ENCODE measurements around the gene SORCS2. TPM values are rescaled to one million over a fixed set of nuclear protein-coding genes. Genes with fewer than 3 reads are reported as not detected.

Gene SORCS2
- total RNA-seq, 1 donor from 2014 or later: 3.1 TPM

GRCh38 chr4:7709431-7709830 lies 517.1 kb downstream of the SORCS2 start:
- Histone ChIP-seq H3K27ac (ENCODE audit: low read depth, low read length) (no peak overlapping the region), H3K27me3 (ENCODE audit: control insufficient read depth in 3 of 3, insufficient read depth in 3 of 3, low read length in 3 of 3) (no peaks in the 10 kb centered on the region), H3K4me1 (ENCODE audit: control insufficient read depth in 3 of 3, insufficient read depth in 3 of 3, low read length in 3 of 3) (peaks cover 2 to 6% (median 4%) of the 10 kb centered on the region in 3 donors), H3K4me3 (ENCODE audit: low read length in 3 of 3) (no peak overlapping the region), H3K9me3 (ENCODE audit: control insufficient read depth in 3 of 3, low read length in 3 of 3) (no peaks in the 10 kb centered on the region), H3K9ac (ENCODE audit: low read depth in 1 of 3, low read length in 3 of 3) (no peak overlapping the region), H3K36me3 (ENCODE audit: control insufficient read depth in 3 of 3, insufficient read depth in 3 of 3, low read length in 3 of 3) (peaks cover 0 to 2% (median 0%) of the 10 kb centered on the region in 3 donors)

- H3K4me1 ChIP-seq (ENCODE audit: control insufficient read depth in 3 of 3, insufficient read depth in 3 of 3, low read length in 3 of 3): peaks cover 2 to 5% (median 4%) of the 10 kb centered on the region in 3 donors
- H3K4me3 ChIP-seq (ENCODE audit: low read length in 3 of 3): no peak overlapping the region
- H3K27me3 ChIP-seq (ENCODE audit: control insufficient read depth in 3 of 3, insufficient read depth in 3 of 3, low read length in 3 of 3): no peaks in the 10 kb centered on the region
- H3K9me3 ChIP-seq (ENCODE audit: control insufficient read depth in 3 of 3, low read length in 3 of 3): no peaks in the 10 kb centered on the region
- no peak overlapping the region for H3K27ac ChIP-seq (ENCODE audit: low read depth, low read length)
- peaks cover 0 to 3% (median 0%) of the 10 kb centered on the region in 3 donors for H3K36me3 ChIP-seq (ENCODE audit: control insufficient read depth in 3 of 3, insufficient read depth in 3 of 3, low read length in 3 of 3)
- no peak overlapping the region for H3K9ac ChIP-seq (ENCODE audit: low read depth in 1 of 3, low read length in 3 of 3)
Measured at GRCh38 chr4:7710126-7710525, 517.8 kb downstream of the SORCS2 start.

- Histone ChIP-seq H3K36me3 (ENCODE audit: control insufficient read depth in 3 of 3, insufficient read depth in 3 of 3, low read length in 3 of 3) (peaks cover 0 to 3% (median 0%) of the 10 kb centered on the region in 3 donors), H3K4me3 (ENCODE audit: low read length in 3 of 3) (no peak overlapping the region), H3K9ac (ENCODE audit: low read depth in 1 of 3, low read length in 3 of 3) (no peak overlapping the region), H3K4me1 (ENCODE audit: control insufficient read depth in 3 of 3, insufficient read depth in 3 of 3, low read length in 3 of 3) (no peaks in the 10 kb centered on the region), H3K27ac (ENCODE audit: low read depth, low read length) (no peak overlapping the region), H3K27me3 (ENCODE audit: control insufficient read depth in 3 of 3, insufficient read depth in 3 of 3, low read length in 3 of 3) (no peaks in the 10 kb centered on the region), H3K9me3 (ENCODE audit: control insufficient read depth in 3 of 3, low read length in 3 of 3) (no peaks in the 10 kb centered on the region)
Measured at GRCh38 chr4:7710576-7711306, 518.4 kb downstream of the SORCS2 start.

GRCh38 chr4:7711307-7711963 lies 519.1 kb downstream of the SORCS2 start:
- Histone ChIP-seq H3K4me1 (ENCODE audit: control insufficient read depth in 3 of 3, insufficient read depth in 3 of 3, low read length in 3 of 3) (no peaks in the 10 kb centered on the region), H3K4me3 (ENCODE audit: low read length in 3 of 3) (no peak overlapping the region), H3K36me3 (ENCODE audit: control insufficient read depth in 3 of 3, insufficient read depth in 3 of 3, low read length in 3 of 3) (peaks cover 0 to 3% (median 0%) of the 10 kb centered on the region in 3 donors), H3K27me3 (ENCODE audit: control insufficient read depth in 3 of 3, insufficient read depth in 3 of 3, low read length in 3 of 3) (no peaks in the 10 kb centered on the region), H3K9ac (ENCODE audit: low read depth in 1 of 3, low read length in 3 of 3) (no peak overlapping the region), H3K27ac (ENCODE audit: low read depth, low read length) (no peak overlapping the region), H3K9me3 (ENCODE audit: control insufficient read depth in 3 of 3, low read length in 3 of 3) (no peaks in the 10 kb centered on the region)

DNA sequence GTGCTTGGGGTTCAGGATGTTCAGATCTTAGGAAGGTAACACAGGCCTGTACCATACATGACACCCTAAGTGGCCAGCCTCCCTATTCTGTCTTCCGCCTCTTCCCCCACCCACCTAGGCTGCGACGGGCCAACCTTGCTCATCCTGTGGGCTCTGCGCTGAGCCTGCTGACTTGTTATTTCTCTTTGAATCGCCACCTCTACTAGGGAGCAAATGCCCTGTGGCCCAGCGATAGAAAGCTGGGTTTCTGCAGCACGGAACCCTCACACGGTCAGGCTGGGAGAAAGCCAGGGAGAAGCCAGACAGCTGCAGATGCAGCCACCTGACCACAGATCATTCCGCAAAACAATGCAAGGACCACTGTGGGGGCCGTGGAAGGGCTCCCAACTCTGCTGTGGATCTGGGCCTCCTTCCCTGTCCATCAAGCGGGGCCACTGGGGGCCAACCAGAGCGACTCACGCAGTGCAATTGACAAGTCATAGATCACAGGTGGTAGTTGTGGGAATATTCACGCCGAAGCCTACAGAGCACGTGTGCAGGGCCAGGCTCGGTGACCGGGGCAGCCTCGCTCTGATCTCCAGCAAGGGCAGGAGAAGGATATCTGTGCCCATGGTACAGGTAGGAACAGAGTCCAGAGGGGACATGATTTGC lies 519.8 kb downstream of the SORCS2 start:
- H3K27ac ChIP-seq (ENCODE audit: low read depth, low read length): no peak overlapping the region
- no peaks in the 10 kb centered on the region for H3K4me1 ChIP-seq (ENCODE audit: control insufficient read depth in 3 of 3, insufficient read depth in 3 of 3, low read length in 3 of 3)
- no peaks in the 10 kb centered on the region for H3K9me3 ChIP-seq (ENCODE audit: control insufficient read depth in 3 of 3, low read length in 3 of 3)
- H3K36me3 ChIP-seq (ENCODE audit: control insufficient read depth in 3 of 3, insufficient read depth in 3 of 3, low read length in 3 of 3): peaks cover 0 to 3% (median 0%) of the 10 kb centered on the region in 3 donors
- H3K4me3 ChIP-seq (ENCODE audit: low read length in 3 of 3): no peak overlapping the region
- H3K9ac ChIP-seq (ENCODE audit: low read depth in 1 of 3, low read length in 3 of 3): no peak overlapping the region
- no peaks in the 10 kb centered on the region for H3K27me3 ChIP-seq (ENCODE audit: control insufficient read depth in 3 of 3, insufficient read depth in 3 of 3, low read length in 3 of 3)

DNA sequence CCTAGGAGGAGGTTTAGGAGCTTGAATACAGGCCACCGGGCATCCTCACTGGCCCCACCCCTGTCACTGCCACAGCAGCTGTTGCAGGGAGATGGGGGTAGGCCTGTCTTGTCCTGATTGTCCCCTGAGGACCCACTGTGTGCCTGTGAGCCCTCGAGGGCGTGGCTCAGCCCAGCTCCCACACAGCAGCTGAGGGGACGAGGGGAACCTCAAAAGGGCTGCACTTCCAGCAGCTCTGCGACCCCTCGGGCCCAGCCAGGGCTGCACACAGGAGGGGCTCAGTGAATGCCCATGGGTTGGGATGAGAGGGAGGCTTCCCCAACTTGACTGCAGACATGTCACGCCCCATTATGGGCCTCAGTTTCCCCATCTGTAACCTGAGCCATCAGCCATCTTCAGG lies 521.4 kb downstream of the SORCS2 start:
- Histone ChIP-seq H3K27me3 (ENCODE audit: control insufficient read depth in 3 of 3, insufficient read depth in 3 of 3, low read length in 3 of 3) (peaks cover 0 to 5% (median 0%) of the 10 kb centered on the region in 3 donors), H3K4me1 (ENCODE audit: control insufficient read depth in 3 of 3, insufficient read depth in 3 of 3, low read length in 3 of 3) (no peaks in the 10 kb centered on the region)

GRCh38 chr4:7714176-7714575 lies 521.8 kb downstream of the SORCS2 start:
- Histone ChIP-seq H3K9ac (ENCODE audit: low read depth in 1 of 3, low read length in 3 of 3) (no peak overlapping the region), H3K4me3 (ENCODE audit: low read length in 3 of 3) (no peak overlapping the region), H3K4me1 (ENCODE audit: control insufficient read depth in 3 of 3, insufficient read depth in 3 of 3, low read length in 3 of 3) (no peaks in the 10 kb centered on the region), H3K27me3 (ENCODE audit: control insufficient read depth in 3 of 3, insufficient read depth in 3 of 3, low read length in 3 of 3) (peaks cover 0 to 6% (median 2%) of the 10 kb centered on the region in 3 donors), H3K36me3 (ENCODE audit: control insufficient read depth in 3 of 3, insufficient read depth in 3 of 3, low read length in 3 of 3) (peaks cover 0 to 3% (median 0%) of the 10 kb centered on the region in 3 donors), H3K27ac (ENCODE audit: low read depth, low read length) (no peak overlapping the region), H3K9me3 (ENCODE audit: control insufficient read depth in 3 of 3, low read length in 3 of 3) (no peaks in the 10 kb centered on the region)

More for the DNA sequence above, 521.4 kb downstream of the SORCS2 start:
- no peaks in the 10 kb centered on the region for H3K9me3 ChIP-seq (ENCODE audit: control insufficient read depth in 3 of 3, low read length in 3 of 3)
- no peak overlapping the region for H3K27ac ChIP-seq (ENCODE audit: low read depth, low read length)
- H3K36me3 ChIP-seq (ENCODE audit: control insufficient read depth in 3 of 3, insufficient read depth in 3 of 3, low read length in 3 of 3): peaks cover 0 to 3% (median 0%) of the 10 kb centered on the region in 3 donors
- no peak overlapping the region for H3K9ac ChIP-seq (ENCODE audit: low read depth in 1 of 3, low read length in 3 of 3)
- no peak overlapping the region for H3K4me3 ChIP-seq (ENCODE audit: low read length in 3 of 3)

GRCh38 chr4:7714738-7715137 lies 522.4 kb downstream of the SORCS2 start:
- Histone ChIP-seq H3K4me1 (ENCODE audit: control insufficient read depth in 3 of 3, insufficient read depth in 3 of 3, low read length in 3 of 3) (peaks cover 0 to 2% (median 0%) of the 10 kb centered on the region in 3 donors), H3K27me3 (ENCODE audit: control insufficient read depth in 3 of 3, insufficient read depth in 3 of 3, low read length in 3 of 3) (peaks cover 0 to 7% (median 6%) of the 10 kb centered on the region in 3 donors), H3K4me3 (ENCODE audit: low read length in 3 of 3) (no peak overlapping the region), H3K36me3 (ENCODE audit: control insufficient read depth in 3 of 3, insufficient read depth in 3 of 3, low read length in 3 of 3) (peaks cover 0 to 3% (median 0%) of the 10 kb centered on the region in 3 donors), H3K9ac (ENCODE audit: low read depth in 1 of 3, low read length in 3 of 3) (no peak overlapping the region), H3K9me3 (ENCODE audit: control insufficient read depth in 3 of 3, low read length in 3 of 3) (no peaks in the 10 kb centered on the region), H3K27ac (ENCODE audit: low read depth, low read length) (no peak overlapping the region)

- Histone ChIP-seq H3K36me3 (ENCODE audit: control insufficient read depth in 3 of 3, insufficient read depth in 3 of 3, low read length in 3 of 3) (peaks cover 0 to 3% (median 0%) of the 10 kb centered on the region in 3 donors), H3K27ac (ENCODE audit: low read depth, low read length) (no peak overlapping the region), H3K9ac (ENCODE audit: low read depth in 1 of 3, low read length in 3 of 3) (no peak overlapping the region), H3K4me3 (ENCODE audit: low read length in 3 of 3) (no peak overlapping the region), H3K9me3 (ENCODE audit: control insufficient read depth in 3 of 3, low read length in 3 of 3) (no peaks in the 10 kb centered on the region), H3K27me3 (ENCODE audit: control insufficient read depth in 3 of 3, insufficient read depth in 3 of 3, low read length in 3 of 3) (peaks cover 0 to 10% (median 9%) of the 10 kb centered on the region in 3 donors), H3K4me1 (ENCODE audit: control insufficient read depth in 3 of 3, insufficient read depth in 3 of 3, low read length in 3 of 3) (peaks cover 0 to 2% (median 0%) of the 10 kb centered on the region in 3 donors)
Measured at GRCh38 chr4:7715271-7716009, 523.1 kb downstream of the SORCS2 start.

Data from skeletal muscle tissue (tissue), 4 donors.